GM12878 (cell line): ENCODE data around the gene CCDC141. TPM values are rescaled to one million over a fixed set of nuclear protein-coding genes. Genes with fewer than 3 reads are reported as not detected.

Experiments
- ATAC-seq: fragments of 200-7000 bp; cut with Tn5 transposase; 3 replicates; pipeline ENCODE4 v1.9.1; 2020; ENCODE audit warnings: mild to moderate bottlenecking, moderate library complexity
- BruUV-seq: library from RNA; stranded (reverse); fragments of 400-500 nt; replicated peaks from 2 replicates; lab custom pipeline; 2021; lab: Mats Ljungman, UMichigan
- CTCF ChIA-PET: fragments of 300-600 bp; sonication (Branson Sonifier 250); formaldehyde crosslinking; extraction: SDS; loops from one replicate; lab custom pipeline; 2021; ENCODE audit warnings: inconsistent platforms; lab: Yijun Ruan, JAX
- POLR2A ChIA-PET: fragments of 350-600 bp; formaldehyde crosslinking; extraction: SDS; loops from one replicate; lab custom pipeline; 2021; ENCODE audit warnings: inconsistent platforms; lab: Charles Lee
- RAD21 ChIA-PET: fragments of 300-600 bp; sonication (Branson Sonifier 250); formaldehyde crosslinking; loops from one replicate; lab custom pipeline; 2023; ENCODE audit warnings: antibody characterized with exemption; ENCODE audit not compliant: unreplicated experiment; lab: Charles Lee
- SMC1A ChIA-PET: fragments of 300-600 bp; sonication (Branson Sonifier 250); formaldehyde crosslinking; loops from one replicate; lab custom pipeline; 2023; ENCODE audit not compliant: unreplicated experiment, uncharacterized antibody; lab: Charles Lee
- DNase-seq: peaks from one replicate; pipeline ENCODE4 v3.0.0-alpha.2; 2011; ENCODE audit warnings: low read depth, low spot score
- FAIRE-seq: peaks from 3 replicates; lab custom pipeline; 2011; peaks lifted over from hg19 to GRCh38; lab: Jason Lieb, UNC
- H2AFZ ChIP-seq: 2 replicates; pipeline ENCODE4 v1.6.0; 2011; ENCODE audit warnings: low read depth, low read length, control low read depth; ENCODE audit not compliant: control insufficient read depth
- H3K27ac ChIP-seq: 2 replicates; pipeline ENCODE4 v1.5.1; 2011; ENCODE audit warnings: control low read depth; ENCODE audit not compliant: control insufficient read depth, insufficient read depth
- H3K27me3 ChIP-seq, 2 experiments: replicated peaks in 1 of 2; 2 replicates each; pipeline versions ENCODE4 v1.6.0 to v1.6.1; 2011; ENCODE audit warnings: low read length in 1 of 2; ENCODE audit not compliant: control insufficient read depth in 2 of 2, insufficient read depth in 2 of 2
- H3K36me3 ChIP-seq, 2 experiments: 2 replicates each; pipeline ENCODE4 v1.5.1; 2011; ENCODE audit warnings: low read length in 1 of 2; ENCODE audit not compliant: control insufficient read depth in 2 of 2, insufficient read depth in 2 of 2
- H3K4me1 ChIP-seq: 2 replicates; pipeline ENCODE4 v1.6.1; 2011; ENCODE audit warnings: mild to moderate bottlenecking, low read length, moderate library complexity, mixed read lengths; ENCODE audit not compliant: control insufficient read depth, insufficient read depth
- H3K4me2 ChIP-seq: 2 replicates; pipeline ENCODE4 v1.6.0; 2011; ENCODE audit warnings: control low read depth; ENCODE audit not compliant: control insufficient read depth, insufficient read depth
- H3K4me3 ChIP-seq: fragments of 200-600 bp; sonication (generic); 2 replicates; pipeline ENCODE4 v1.5.1; 2016
- H3K79me2 ChIP-seq: 2 replicates; pipeline ENCODE4 v1.6.0; 2011; ENCODE audit warnings: low read length; ENCODE audit not compliant: control insufficient read depth, insufficient read depth
- H3K9ac ChIP-seq: 2 replicates; pipeline ENCODE4 v1.8.0; 2011; ENCODE audit warnings: low read length, control low read depth, mixed read lengths; ENCODE audit not compliant: control insufficient read depth, insufficient read depth
- H3K9me3 ChIP-seq: replicated peaks from 3 replicates; pipeline ENCODE4 v1.5.1; 2011; ENCODE audit warnings: mild to moderate bottlenecking, low read length; ENCODE audit not compliant: control insufficient read depth, insufficient read depth
- H4K20me1 ChIP-seq: 2 replicates; pipeline ENCODE4 v1.6.0; 2011; ENCODE audit not compliant: control insufficient read depth, insufficient read depth
- ATF2 ChIP-seq: IDR thresholded peaks from 2 replicates; pipeline ENCODE4 v1.6.1; 2012; ENCODE audit warnings: low read length, inconsistent platforms
- E2F4 ChIP-seq: IDR thresholded peaks from 2 replicates; pipeline ENCODE4 v1.6.1; 2012; ENCODE audit warnings: low read depth, low read length, improper control_type of control experiment
- ETV6 ChIP-seq, 2 experiments: fragments of 450-650 bp in 1 of 2; IDR thresholded peaks in 1 of 2; conservative IDR thresholded peaks in 1 of 2; 2 replicates each; pipeline ENCODE4 v1.6.1; 2014; ENCODE audit warnings: antibody characterized with exemption in 1 of 2, borderline replicate concordance in 1 of 2, low read depth in 1 of 2, mild to moderate bottlenecking in 1 of 2, moderate library complexity in 1 of 2
- IKZF1 ChIP-seq: fragments of 450-650 bp; conservative IDR thresholded peaks from 2 replicates; pipeline ENCODE4 v1.6.1; 2017; ENCODE audit warnings: antibody characterized with exemption, mild to moderate bottlenecking
- IRF5 ChIP-seq: fragments of 450-650 bp; IDR thresholded peaks from 2 replicates; pipeline ENCODE4 v1.6.1; 2017; ENCODE audit warnings: borderline replicate concordance
- LARP7 ChIP-seq: fragments of 450-650 bp; IDR thresholded peaks from 2 replicates; pipeline ENCODE4 v1.6.1; 2017; ENCODE audit warnings: mild to moderate bottlenecking
- MEF2B ChIP-seq: fragments of 450-650 bp; IDR thresholded peaks from 2 replicates; pipeline ENCODE4 v1.6.1; 2018; ENCODE audit warnings: mild to moderate bottlenecking, moderate library complexity; ENCODE audit not compliant: partially characterized antibody, poor library complexity, severe bottlenecking
- MYC ChIP-seq: IDR thresholded peaks from 2 replicates; pipeline ENCODE4 v1.6.1; 2011; ENCODE audit warnings: mild to moderate bottlenecking, low read length, moderate library complexity, inconsistent platforms; ENCODE audit not compliant: insufficient read depth, insufficient replicate concordance, insufficient read length, severe bottlenecking
- RB1 ChIP-seq: fragments of 450-650 bp; formaldehyde crosslinking; IDR thresholded peaks from 2 replicates; pipeline ENCODE4 v1.6.1; 2017; ENCODE audit warnings: mild to moderate bottlenecking, borderline replicate concordance
- SIN3A ChIP-seq: IDR thresholded peaks from 2 replicates; pipeline ENCODE4 v1.6.1; 2012; ENCODE audit warnings: low read depth, low read length, improper control_type of control experiment
- SMAD1 ChIP-seq: fragments of 450-650 bp; IDR thresholded peaks from 2 replicates; pipeline ENCODE4 v1.6.1; 2018; ENCODE audit warnings: mild to moderate bottlenecking, low read depth; ENCODE audit not compliant: partially characterized antibody
- SMARCA5 ChIP-seq: fragments of 450-650 bp; IDR thresholded peaks from 2 replicates; pipeline ENCODE4 v1.6.1; 2017; ENCODE audit warnings: mild to moderate bottlenecking
- SPI1 ChIP-seq: IDR thresholded peaks from 2 replicates; pipeline ENCODE4 v1.6.1; 2011; ENCODE audit warnings: low read depth, mild to moderate bottlenecking, low read length, moderate library complexity, borderline replicate concordance; ENCODE audit not compliant: insufficient read depth
- SREBF1 ChIP-seq: IDR thresholded peaks from 2 replicates; pipeline ENCODE4 v1.6.1; 2012; ENCODE audit warnings: mild to moderate bottlenecking, low read length
- SUPT20H ChIP-seq: IDR thresholded peaks from 2 replicates; pipeline ENCODE4 v1.6.1; 2011; ENCODE audit warnings: low read depth, mild to moderate bottlenecking, low read length, moderate library complexity, borderline replicate concordance; ENCODE audit not compliant: control insufficient read depth
- TBL1XR1 ChIP-seq: IDR thresholded peaks from 2 replicates; pipeline ENCODE4 v1.6.1; 2012; ENCODE audit warnings: low read depth, low read length, improper control_type of control experiment
- ZNF217 ChIP-seq: fragments of 450-650 bp; IDR thresholded peaks from 2 replicates; pipeline ENCODE4 v1.6.1; 2017; ENCODE audit warnings: antibody characterized with exemption, mild to moderate bottlenecking
- ZZZ3 ChIP-seq: IDR thresholded peaks from 2 replicates; pipeline ENCODE4 v1.6.1; 2011; ENCODE audit warnings: low read depth; ENCODE audit not compliant: control insufficient read depth, insufficient read length
- WGBS: methylation state at CpG from one replicate; pipeline ENCODE4 v1.1.6; 2016; ENCODE audit warnings: low lambda C conversion rate; ENCODE audit not compliant: insufficient replicate concordance, insufficient coverage; ENCODE audit errors: missing lambda C conversion rate; 5-methylcytosine and 5-hydroxymethylcytosine counted together
- in situ Hi-C: fragments of 300-500 bp; cut with MboI; formaldehyde crosslinking; loops from 9 replicates; pipeline ENCODE4 v1.14.3; 2018; ENCODE audit warnings: mixed read lengths
- intact Hi-C: fragments of 100-400 bp; cut with micrococcal nuclease; formaldehyde crosslinking; loops from one replicate; pipeline ENCODE4 v1.14.2; 2022; ENCODE audit not compliant: unreplicated experiment
- polyA plus RNA-seq, 11 experiments: library from polyadenylated mRNA; depleted of rRNA in 4 of 11; unstranded in 6 of 11; stranded (reverse) in 5 of 11; fragments of >200 nt; fragmentation: Nextera tagmentation in 4 of 11; fragmentation: Illumina TruSeq in 1 of 11; extraction: Ambion mirVana in 4 of 11; extraction: Trizol in 1 of 11; gene quantifications; 1 replicate in 1 of 11; 2 replicates in 10 of 11; pipeline versions ENCODE4 v1.2.1 to v1.2.3, GENCODE V29; 2011 to 2016; ENCODE audit warnings: inconsistent platforms in 2 of 11, missing spikeins in 2 of 11, low read depth in 1 of 11
- total RNA-seq, 4 experiments: library from RNA; depleted of rRNA in 3 of 4; stranded (reverse); fragments of >200 nt in 3 of 4; fragmentation: Illumina TruSeq in 1 of 4; extraction: Trizol in 1 of 4; gene quantifications; 2 replicates each; pipeline versions ENCODE4 v1.2.1 to v1.2.3, GENCODE V29; 2013 to 2021

Gene CCDC141
- total and polyA plus RNA-seq, 10 of the 15 experiments (the other 5 are each of a cell fraction or from before 2014, with no cell fraction given), result 0.84 to 12.5 (median 3.6) TPM

GRCh38 chr2:178806543-178806942 lies 243.4 kb downstream of the CCDC141 start:
- no peaks in the 10 kb centered on the region for H3K9me3 ChIP-seq
- in situ Hi-C loops, result no loop called here
- CTCF ChIA-PET, result interaction anchor here (1.4 to 3.5 kb wide), 6 partner anchors 9 to 323 kb away, joined by 3 to 12 read pairs (median 6); no protein-coding TSS in a partner anchor
- TF ChIP-seq SUPT20H (no peak), ZNF217 (no peak), SREBF1 (no peak), ATF2 (no peak), RB1 (no peak), IKZF1 (no peak), SMAD1 (no peak), LARP7 (no peak), MYC (no peak), SIN3A (no peak), ETV6 (conservative IDR thresholded peaks at IDR 0.05 in 1 of 2, IDR thresholded peaks at IDR 0.05 in 1 of 2; ENCODE audit: borderline replicate concordance in 1 of 2, low read depth in 1 of 2) (no peak), SPI1 (no peak), MEF2B (no peak), TBL1XR1 (no peak), IRF5 (no peak), ZZZ3 (no peak), SMARCA5 (no peak), E2F4 (no peak)
- TF ChIP-seq, all 136 proteins: peak for 0
- ChIA-PET RAD21 (interaction anchor here (1.0 to 1.1 kb wide), 2 partner anchors 13 to 214 kb away, joined by 3 read pairs; no protein-coding TSS in a partner anchor), SMC1A (interaction anchor here (1.0 to 1.2 kb wide), 4 partner anchors 11 to 52 kb away, joined by 3 to 4 read pairs (median 3); no protein-coding TSS in a partner anchor), POLR2A (no interaction called here)
- no peak overlapping the region for H2AFZ ChIP-seq
- 88% methylated on average over 1 of the region's 1 CpG for WGBS
- no peaks in the 10 kb centered on the region for H3K79me2 ChIP-seq
- H4K20me1 ChIP-seq, result no peaks in the 10 kb centered on the region
- H3K9ac ChIP-seq, result no peak overlapping the region
- intact Hi-C loops, result no loop called here
- H3K27me3 ChIP-seq, result no peaks in the 10 kb centered on the region
- no peak overlapping the region for H3K4me3 ChIP-seq
- no peak for FAIRE-seq
- H3K4me2 ChIP-seq, result no peak overlapping the region
- no peaks in the 10 kb centered on the region for H3K4me1 ChIP-seq
- H3K36me3 ChIP-seq, result no peaks in the 10 kb centered on the region
- no TSS peak for BruUV-seq
- H3K27ac ChIP-seq, result no peak overlapping the region
- DNase-seq, result no peak
- no peak for ATAC-seq
